Measurements from ENCODE around the gene ELFN1.

The ELFN1 gene

GRCh38 chr7:1669954-1670893 lies at the start of gene ELFN1:
Gene ELFN1 (plus strand): TSS chr7:1670277. CDS start chr7:1744597, 74,320 bp downstream.
- DNase-seq (ENCODE audit: low read depth), result no peak

- DNase-seq (ENCODE audit: low read depth), result no peak
These were observed 49.2 kb upstream of the ELFN1 start for GRCh38 chr7:1620835-1621234.

GRCh38 chr7:1621718-1622117 lies 48.4 kb upstream of the ELFN1 start:
- no peak for DNase-seq (ENCODE audit: low read depth)

- DNase-seq (ENCODE audit: low read depth), result no peak
These were observed 47.6 kb upstream of the ELFN1 start for GRCh38 chr7:1622441-1622840.

- no peak for DNase-seq (ENCODE audit: low read depth)
These were observed 46.3 kb upstream of the ELFN1 start for GRCh38 chr7:1623810-1624209.

GRCh38 chr7:1624999-1625927 lies 44.8 kb upstream of the ELFN1 start:
- DNase-seq (ENCODE audit: low read depth), result no peak

- DNase-seq (ENCODE audit: low read depth), result no peak
These were observed 43.3 kb upstream of the ELFN1 start for GRCh38 chr7:1626769-1627168.

GRCh38 chr7:1630700-1631336 lies 39.3 kb upstream of the ELFN1 start:
- no peak for DNase-seq (ENCODE audit: low read depth)

GRCh38 chr7:1631678-1632077 lies 38.4 kb upstream of the ELFN1 start:
- no peak for DNase-seq (ENCODE audit: low read depth)

GRCh38 chr7:1632506-1632905 lies 37.6 kb upstream of the ELFN1 start:
- DNase-seq (ENCODE audit: low read depth), result no peak

GRCh38 chr7:1632916-1633785 lies 36.9 kb upstream of the ELFN1 start:
- DNase-seq (ENCODE audit: low read depth), result no peak

- no peak for DNase-seq (ENCODE audit: low read depth)
These were observed 34.7 kb upstream of the ELFN1 start for GRCh38 chr7:1635401-1635800.

- no peak for DNase-seq (ENCODE audit: low read depth)
These were observed 32.9 kb upstream of the ELFN1 start for GRCh38 chr7:1637155-1637554.

- no peak for DNase-seq (ENCODE audit: low read depth)
These were observed 31.8 kb upstream of the ELFN1 start for GRCh38 chr7:1638215-1638661.

- DNase-seq (ENCODE audit: low read depth), result no peak
These were observed 31.0 kb upstream of the ELFN1 start for GRCh38 chr7:1639071-1639470.

GRCh38 chr7:1639532-1640175 lies 30.4 kb upstream of the ELFN1 start:
- no peak for DNase-seq (ENCODE audit: low read depth)

- DNase-seq (ENCODE audit: low read depth), result no peak
These were observed 29.5 kb upstream of the ELFN1 start for GRCh38 chr7:1640376-1641172.

GRCh38 chr7:1641173-1641572 lies 28.9 kb upstream of the ELFN1 start:
- DNase-seq (ENCODE audit: low read depth), result no peak

- no peak for DNase-seq (ENCODE audit: low read depth)
These were observed 28.3 kb upstream of the ELFN1 start for GRCh38 chr7:1641661-1642260.

Measured in T-helper 22 cell (primary cell).